GM19455 (cell line): ENCODE measurements around the gene LRRC8C.
"Not testable (repeated sequence)": the region's sequence is repeated elsewhere in the genome, so short reads cannot be mapped to it uniquely, and the experiment has no call there.

Source experiments
- ATAC-seq: cut with Tn5 transposase; IDR thresholded peaks from one replicate; pipeline ENCODE4 v1.9.1; 2021; ENCODE audit not compliant: unreplicated experiment

LRRC8C gene

GRCh38 chr1:89701746-89702241 lies 68.9 kb downstream of the LRRC8C start:
- no peak for ATAC-seq

GRCh38 chr1:89702520-89703045 lies 69.7 kb downstream of the LRRC8C start:
- ATAC-seq: no peak

GRCh38 chr1:89703469-89703868 lies 70.5 kb downstream of the LRRC8C start:
- no peak for ATAC-seq

- ATAC-seq: no peak
Measured at GRCh38 chr1:89704014-89704413, 71.1 kb downstream of the LRRC8C start.

- ATAC-seq: not testable (repeated sequence)
Measured at GRCh38 chr1:89704885-89705284, 72.0 kb downstream of the LRRC8C start.

- ATAC-seq: no peak
Measured at GRCh38 chr1:89705901-89706699, 73.2 kb downstream of the LRRC8C start.

GRCh38 chr1:89706700-89707012 lies 73.7 kb downstream of the LRRC8C start:
- no peak for ATAC-seq

- ATAC-seq: no peak
Measured at GRCh38 chr1:89708751-89709375, 75.9 kb downstream of the LRRC8C start.

GRCh38 chr1:89710498-89711139 lies 77.7 kb downstream of the LRRC8C start:
- ATAC-seq: no peak

GRCh38 chr1:89711140-89711778 lies 78.3 kb downstream of the LRRC8C start:
- no peak for ATAC-seq

- ATAC-seq: no peak
Measured at GRCh38 chr1:89712420-89712819, 79.5 kb downstream of the LRRC8C start.

GRCh38 chr1:89715677-89716076 lies 82.8 kb downstream of the LRRC8C start:
- no peak for ATAC-seq

GRCh38 chr1:89719502-89720306 lies 86.8 kb downstream of the LRRC8C start:
- ATAC-seq: peak; percentile 86

GRCh38 chr1:89720839-89721238 lies 87.9 kb downstream of the LRRC8C start:
- no peak for ATAC-seq

- ATAC-seq: no peak
Measured at GRCh38 chr1:89721351-89721750, 88.4 kb downstream of the LRRC8C start.

- ATAC-seq: no peak
Measured at GRCh38 chr1:89723144-89723543, 90.2 kb downstream of the LRRC8C start.

- ATAC-seq: no peak
Measured at GRCh38 chr1:89723863-89724262, 90.9 kb downstream of the LRRC8C start.

GRCh38 chr1:89724369-89725010 lies 91.6 kb downstream of the LRRC8C start:
- ATAC-seq: peak; percentile 63

GRCh38 chr1:89725011-89725370 lies 92.1 kb downstream of the LRRC8C start:
- ATAC-seq: no peak

- no peak for ATAC-seq
Measured at GRCh38 chr1:89725631-89726030, 92.7 kb downstream of the LRRC8C start.
